GM20431 (cell line): ENCODE data around the gene NAA15.
"Not testable (repeated sequence)": the region's sequence is repeated elsewhere in the genome, so short reads cannot be mapped to it uniquely, and the experiment has no call there.

Experiments used
- in situ Hi-C: fragments of 300-500 bp; cut with MseI, MboI; formaldehyde crosslinking; loops from one replicate; pipeline ENCODE4 v1.15.0; 2020; ENCODE audit warnings: low sequenced_read_pairs; ENCODE audit not compliant: unreplicated experiment

Gene NAA15

GRCh38 chr4:139333046-139333445 lies 31.7 kb downstream of the NAA15 start:
- in situ Hi-C loops, result no loop called here

- in situ Hi-C loops, result no loop called here
Measured at GRCh38 chr4:139337612-139338011, 36.3 kb downstream of the NAA15 start.

GRCh38 chr4:139361301-139361700 lies 60.0 kb downstream of the NAA15 start:
- in situ Hi-C loops, result no loop called here

GRCh38 chr4:139367421-139368090 lies 66.3 kb downstream of the NAA15 start:
- in situ Hi-C loops, result no loop called here

- in situ Hi-C loops, result no loop called here
Measured at GRCh38 chr4:139368998-139369397, 67.7 kb downstream of the NAA15 start.

- in situ Hi-C loops, result no loop called here
Measured at GRCh38 chr4:139374251-139374650, 72.9 kb downstream of the NAA15 start.

GRCh38 chr4:139386421-139386820 lies 85.1 kb downstream of the NAA15 start:
- in situ Hi-C loops, result no loop called here

- in situ Hi-C loops, result no loop called here
Measured at GRCh38 chr4:139389102-139389501, 87.8 kb downstream of the NAA15 start.

GRCh38 chr4:139389991-139390390 lies 88.7 kb downstream of the NAA15 start:
- in situ Hi-C loops, result no loop called here

GRCh38 chr4:139391731-139392130 lies 90.4 kb downstream of the NAA15 start:
- in situ Hi-C loops, result no loop called here

GRCh38 chr4:139392797-139393196 lies 91.5 kb downstream of the NAA15 start:
- in situ Hi-C loops, result no loop called here

- in situ Hi-C loops, result no loop called here
Measured at GRCh38 chr4:139401368-139401767, 100.1 kb downstream of the NAA15 start.

- in situ Hi-C loops, result no loop called here
Measured at GRCh38 chr4:139402436-139402835, 101.1 kb downstream of the NAA15 start.

GRCh38 chr4:139403462-139403861 lies 102.2 kb downstream of the NAA15 start:
- in situ Hi-C loops, result no loop called here

- in situ Hi-C loops, result no loop called here
Measured at GRCh38 chr4:139410312-139410711, 109.0 kb downstream of the NAA15 start.

- in situ Hi-C loops, result not testable (repeated sequence)
Measured at GRCh38 chr4:139414671-139415210, 113.4 kb downstream of the NAA15 start.

GRCh38 chr4:139416073-139416673 lies 114.9 kb downstream of the NAA15 start:
- in situ Hi-C loops, result no loop called here

- in situ Hi-C loops, result no loop called here
Measured at GRCh38 chr4:139419388-139419914, 118.1 kb downstream of the NAA15 start.

GRCh38 chr4:139420652-139421051 lies 119.3 kb downstream of the NAA15 start:
- in situ Hi-C loops, result no loop called here

- in situ Hi-C loops, result no loop called here
Measured at GRCh38 chr4:139436122-139436521, 134.8 kb downstream of the NAA15 start.

- in situ Hi-C loops, result no loop called here
Measured at GRCh38 chr4:139438141-139438540, 136.8 kb downstream of the NAA15 start.
